Astrocyte (in vitro differentiated cells and primary cell): ENCODE results near the gene VEGFD.

Experiments
- CTCF ChIP-seq: IDR thresholded peaks from 2 replicates; pipeline ENCODE4 v1.5.1; 2011; ENCODE audit warnings: low read depth, mild to moderate bottlenecking, inconsistent platforms, low read length, moderate library complexity; ENCODE audit not compliant: insufficient read depth
- EZH2 ChIP-seq: IDR thresholded peaks from 2 replicates; pipeline ENCODE4 v1.6.1; 2012; ENCODE audit warnings: mild to moderate bottlenecking, low read length, inconsistent platforms; ENCODE audit not compliant: insufficient read depth

DNA sequence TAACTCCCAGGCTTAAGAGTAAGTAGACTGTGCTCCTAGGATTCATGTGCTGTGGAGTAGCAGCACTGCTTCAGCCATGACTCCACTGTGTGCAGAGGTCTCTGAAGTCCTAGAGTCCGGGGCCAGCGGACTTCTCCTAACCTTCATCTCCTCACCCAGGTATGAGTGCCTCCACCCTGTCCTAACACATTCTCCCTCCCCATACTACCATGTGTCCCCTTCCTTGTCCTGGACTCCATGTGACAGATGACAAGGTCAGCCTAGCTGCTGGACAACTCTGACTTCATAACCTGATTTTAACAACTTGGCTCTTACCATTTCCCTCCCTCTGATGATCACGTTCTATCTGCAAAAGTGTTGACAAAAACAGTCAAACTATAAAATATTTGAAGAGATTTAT is 85.4 kb downstream of the VEGFD start:
- TF ChIP-seq CTCF (no peak), EZH2 (no peak)
